Tongue (tissue), 1 donor: ENCODE results near the gene RAET1G. TPM values are rescaled to one million over a fixed set of nuclear protein-coding genes. Genes with fewer than 3 reads are reported as not detected.

Source experiments
- total RNA-seq: library from RNA; depleted of rRNA; stranded (reverse); fragments of >200 nt; gene quantifications from one replicate; pipeline ENCODE4 v1.2.3, GENCODE V29; 2014

RAET1G gene
- total RNA-seq, 1 donor from 2014 or later: 1.1 TPM

Other genes with a start within 250 kb of the RAET1G start
- gene LATS1, start 205.0 kb downstream of the RAET1G start, total RNA-seq: 31.8 TPM
- 27.6 TPM for gene NUP43, start 176.6 kb downstream of the RAET1G start, total RNA-seq
- gene PCMT1, start 173.4 kb downstream of the RAET1G start, total RNA-seq: 165 TPM
- gene LRP11, start 58.8 kb downstream of the RAET1G start, total RNA-seq: 38.5 TPM
- 8.8 TPM for gene RAET1E, start 25.0 kb downstream of the RAET1G start, total RNA-seq
- gene ULBP2, start 18.9 kb upstream of the RAET1G start, total RNA-seq: not detected
- gene ULBP1, start 40.8 kb upstream of the RAET1G start, total RNA-seq: 0.41 TPM
- 3.3 TPM for gene RAET1L, start 102.4 kb upstream of the RAET1G start, total RNA-seq
- gene ULBP3, start 146.0 kb upstream of the RAET1G start, total RNA-seq: 1.8 TPM
- 42.3 TPM for gene PPP1R14C, start 219.9 kb upstream of the RAET1G start, total RNA-seq